Stimulated activated naive CD4-positive, alpha-beta T cell (primary cell): Measurements from ENCODE around the gene FEV.
"Not testable (repeated sequence)": the region's sequence is repeated elsewhere in the genome, so short reads cannot be mapped to it uniquely, and the experiment has no call there.

Experiments
- DNase-seq, 6 experiments: peaks; one replicate each; lab custom pipeline; 2025; lab: John Stamatoyannopoulos, UW

The FEV gene

GRCh38 chr2:218931751-218932150 lies 53.2 kb downstream of the FEV start:
- DNase-seq = not testable (repeated sequence)
